ENCODE measurements around the gene NIM1K.
A peak's percentile ranks its signal among the peaks of the same experiment; 100 is the strongest.
"Not testable (repeated sequence)": the region's sequence is repeated elsewhere in the genome, so short reads cannot be mapped to it uniquely, and the experiment has no call there.

NIM1K gene

DNA sequence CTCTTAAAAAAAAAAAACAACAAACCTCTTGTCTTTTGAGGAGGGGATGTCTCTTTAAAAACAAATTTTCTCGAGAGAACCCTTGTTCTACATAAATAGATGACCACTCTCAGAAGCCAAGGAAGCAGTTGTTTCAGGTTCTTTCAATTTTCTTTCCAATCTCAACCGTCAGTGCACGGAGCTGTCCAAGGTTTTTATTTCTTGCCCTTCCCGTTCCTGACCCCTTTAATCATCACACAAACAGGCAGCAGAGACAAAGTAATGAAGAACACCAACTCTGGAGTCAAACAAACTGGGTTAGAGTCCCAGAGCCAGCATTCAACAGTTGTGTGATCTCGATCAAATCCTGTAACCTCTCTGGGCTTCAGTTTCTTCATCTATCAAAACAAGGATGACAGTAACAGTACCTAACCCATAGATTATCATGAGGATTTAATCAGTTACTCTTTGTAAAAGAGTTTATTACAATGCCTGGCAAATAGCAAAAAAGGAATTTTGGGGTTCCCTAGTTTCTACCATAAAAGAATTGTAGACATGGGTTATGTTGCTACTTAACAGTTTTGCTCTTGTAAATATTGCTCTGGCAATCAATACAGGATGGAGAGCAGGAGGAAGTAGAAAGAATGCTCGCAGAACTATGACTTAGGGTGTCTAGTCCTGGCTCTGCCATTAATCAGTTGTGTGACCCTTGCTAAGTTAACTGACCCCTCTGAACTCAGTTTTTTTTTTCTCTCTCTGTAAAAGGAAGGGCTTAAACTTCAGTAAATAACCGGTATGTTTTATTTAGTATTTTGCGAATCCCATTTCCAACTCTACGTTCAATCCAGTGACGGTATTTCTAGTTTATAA lies 1.0 kb upstream of the NIM1K start:
- DNase-seq = no peak

- DNase-seq = peak; percentile 10 to 32
These were observed 644 bp downstream of the NIM1K start for GRCh38 chr5:43192558-43193180.

DNA sequence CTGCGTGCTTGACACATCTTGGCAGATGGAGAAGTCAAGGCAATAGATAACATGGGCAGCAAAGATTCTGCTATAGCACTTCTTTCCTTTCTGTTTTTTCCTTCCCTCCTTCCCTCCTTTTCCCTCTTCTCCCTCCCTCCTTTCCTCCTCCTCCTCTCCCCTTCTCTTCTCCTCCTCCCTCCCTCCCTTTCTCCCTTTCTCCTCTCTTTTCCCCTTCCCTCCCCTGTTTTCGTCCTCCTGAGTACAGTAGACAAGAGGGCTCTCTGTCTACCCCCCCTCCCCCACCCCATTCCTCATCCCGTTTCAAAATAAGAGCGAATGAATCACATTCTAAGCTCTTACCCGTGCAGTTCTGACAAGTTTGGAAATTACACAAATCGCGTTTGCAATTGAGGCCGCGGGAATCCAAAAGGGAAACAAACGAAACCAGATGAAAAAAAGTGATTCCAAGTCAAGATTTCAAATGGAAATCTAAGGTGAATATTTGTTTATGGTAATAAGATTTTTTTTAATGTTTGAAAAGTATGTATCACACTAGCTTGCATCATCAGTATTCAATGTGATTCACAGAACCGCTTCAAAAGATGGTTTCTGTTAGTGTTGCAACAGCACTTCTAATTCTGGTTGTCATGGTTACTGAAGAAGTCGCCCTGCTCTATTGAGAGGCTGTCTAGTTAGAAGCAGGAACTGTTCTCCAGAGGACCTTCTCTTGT lies 1.3 kb downstream of the NIM1K start:
- peak; percentile 27 to 36 for DNase-seq

GRCh38 chr5:43193894-43194265 lies 1.9 kb downstream of the NIM1K start:
- no peak for DNase-seq

DNA sequence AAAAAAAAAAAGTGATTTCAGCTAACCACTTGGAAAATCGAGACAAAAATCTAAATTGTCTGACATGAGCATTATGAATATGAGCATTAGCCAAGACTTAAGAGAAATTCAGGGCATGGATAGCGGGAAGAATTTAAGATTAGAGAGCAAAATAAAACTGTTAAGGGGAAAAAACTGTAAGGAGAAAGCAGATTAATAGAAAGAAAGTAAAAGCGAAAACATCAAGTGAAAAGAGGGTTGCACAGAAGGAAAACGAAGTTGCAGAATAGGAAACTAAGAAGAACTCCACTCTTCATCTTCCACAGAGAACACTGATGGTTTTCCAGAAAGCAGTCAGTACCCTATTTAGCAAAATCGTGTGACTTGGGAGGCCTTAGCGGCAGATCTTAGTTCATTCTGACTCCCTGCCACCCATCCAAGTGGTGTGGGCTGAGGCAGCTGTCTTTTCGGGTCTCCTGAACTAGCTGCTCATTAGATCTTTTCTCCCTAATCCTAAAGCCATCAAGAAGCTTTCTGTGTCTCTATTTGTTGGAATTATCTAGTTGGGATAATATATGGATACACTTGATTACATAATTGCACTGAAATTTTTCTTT lies 3.7 kb downstream of the NIM1K start:
- no peak for DNase-seq

DNA sequence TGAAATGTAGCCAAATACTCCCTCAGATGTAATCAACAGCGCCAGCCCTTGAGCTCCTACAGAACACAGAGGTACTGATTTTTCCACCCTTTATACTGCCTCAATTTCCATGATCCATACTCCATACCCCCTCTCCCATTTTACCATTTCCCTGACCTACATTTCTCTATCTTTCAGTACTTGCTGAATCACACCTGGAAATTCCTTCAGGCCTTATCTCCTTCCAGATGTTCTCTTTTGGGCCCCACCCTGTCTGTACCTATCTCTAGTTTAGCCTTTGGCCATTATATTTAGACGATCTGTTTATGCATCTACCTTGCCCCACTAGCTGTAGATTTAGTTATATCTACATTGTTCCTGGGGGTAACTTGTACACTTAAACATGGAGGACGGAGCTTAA lies 5.5 kb downstream of the NIM1K start:
- no peak for DNase-seq

GRCh38 chr5:43201442-43201841 lies 9.4 kb downstream of the NIM1K start:
- not testable (repeated sequence) for DNase-seq

DNA sequence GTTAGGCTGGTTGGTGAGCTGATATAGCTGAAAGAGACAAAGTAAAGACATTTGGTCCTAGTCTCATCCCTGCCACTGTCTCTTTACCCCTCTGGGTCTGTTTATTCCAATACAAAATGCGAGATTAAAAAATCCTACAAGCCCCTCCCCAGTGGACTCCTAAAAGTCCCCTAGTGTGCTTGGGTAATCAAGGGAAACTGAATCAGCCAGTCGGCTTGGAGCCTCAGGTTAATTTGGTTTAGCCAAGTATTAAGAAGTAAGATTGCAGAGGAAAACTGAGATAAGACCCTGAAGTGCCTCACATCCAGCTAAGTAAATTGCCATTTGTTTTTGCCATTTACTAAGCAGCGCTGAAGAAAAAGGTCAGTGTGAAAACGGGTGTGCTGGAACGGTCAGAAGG lies 10.4 kb downstream of the NIM1K start:
- no peak for DNase-seq

GRCh38 chr5:43203373-43203772 lies 11.3 kb downstream of the NIM1K start:
- DNase-seq = no peak

DNA sequence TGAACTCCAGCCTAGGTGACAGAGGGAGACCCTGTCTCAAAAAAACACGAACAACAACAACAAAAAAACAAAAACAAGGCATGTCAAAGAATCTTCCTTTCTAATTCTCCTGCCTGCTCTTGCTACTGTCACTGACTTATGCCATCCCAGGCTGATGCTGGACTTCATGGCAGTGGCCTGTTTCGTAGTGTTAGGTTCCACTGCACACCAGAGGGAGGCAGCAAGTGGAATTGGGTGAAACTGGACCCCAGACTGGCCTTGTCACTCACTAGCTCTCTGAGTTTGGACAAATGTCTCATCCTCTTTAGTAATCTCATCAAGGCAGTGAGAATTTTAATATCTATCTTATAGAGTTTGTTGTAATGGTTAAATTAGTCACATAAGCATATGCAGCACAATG lies 12.9 kb downstream of the NIM1K start:
- no peak for DNase-seq

GRCh38 chr5:43207601-43208000 lies 15.6 kb downstream of the NIM1K start:
- no peak for DNase-seq

GRCh38 chr5:43208658-43209057 lies 16.6 kb downstream of the NIM1K start:
- no peak for DNase-seq

GRCh38 chr5:43209060-43209459 lies 17.0 kb downstream of the NIM1K start:
- no peak for DNase-seq

- no peak for DNase-seq
These were observed 17.8 kb downstream of the NIM1K start for GRCh38 chr5:43209833-43210232.

DNA sequence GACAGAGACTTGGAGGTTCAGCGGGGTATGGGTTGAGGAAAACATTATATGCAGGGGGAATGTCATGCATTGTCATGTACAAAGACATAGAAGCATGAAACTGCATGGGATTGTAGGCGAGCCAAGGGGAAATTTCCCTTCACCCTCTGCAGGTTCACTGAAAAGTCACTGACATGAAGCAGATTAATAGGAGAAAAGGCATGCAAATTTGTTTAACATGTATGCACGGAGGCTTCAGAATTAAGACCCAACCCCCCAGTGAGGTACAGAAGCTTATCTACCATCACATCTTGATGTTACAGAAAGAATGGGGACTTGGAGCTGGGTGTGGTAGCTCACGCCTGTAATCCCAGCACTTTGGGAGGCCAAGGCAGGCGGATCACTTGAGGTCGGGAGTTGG lies 18.5 kb downstream of the NIM1K start:
- no peak for DNase-seq

GRCh38 chr5:43213951-43214350 lies 21.9 kb downstream of the NIM1K start:
- no peak for DNase-seq

- no peak for DNase-seq
These were observed 23.1 kb downstream of the NIM1K start for GRCh38 chr5:43215073-43215631.

DNA sequence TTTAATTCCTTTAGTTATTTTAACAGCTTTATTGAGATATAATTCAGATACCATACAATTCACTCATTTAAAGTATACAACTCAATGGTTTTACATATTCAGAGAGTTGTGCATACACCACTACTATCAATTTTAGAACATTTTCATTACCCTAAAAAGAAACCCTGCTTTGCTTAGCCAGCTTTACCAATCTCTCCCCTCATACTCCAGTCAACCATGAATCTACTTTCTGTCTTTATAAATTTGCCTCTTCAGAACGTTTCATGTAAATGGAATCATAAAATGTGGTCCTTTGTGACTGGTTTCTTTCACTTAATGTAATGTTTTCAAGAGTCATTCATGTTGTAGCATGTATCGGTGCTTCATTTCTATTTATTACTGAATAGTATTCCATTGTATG lies 24.9 kb downstream of the NIM1K start:
- no peak for DNase-seq

DNA sequence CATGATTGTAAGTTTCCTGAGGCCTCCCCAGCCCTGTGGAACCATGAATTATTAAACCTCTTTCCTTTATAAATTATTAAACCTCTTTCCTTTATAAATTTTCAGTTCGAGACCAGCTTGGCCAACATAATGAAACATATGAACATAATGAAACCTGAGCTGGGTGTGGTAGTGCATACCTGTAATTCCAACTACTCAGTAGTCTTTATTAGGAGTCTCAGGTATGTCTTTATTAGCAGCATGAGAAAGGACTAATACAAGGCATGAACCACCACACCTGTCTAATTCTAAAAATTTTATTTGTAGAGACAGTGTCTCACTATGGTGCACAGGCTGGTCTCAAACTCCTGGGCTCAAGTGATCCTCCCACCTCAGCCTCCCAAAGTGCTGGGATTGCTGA lies 27.1 kb downstream of the NIM1K start:
- DNase-seq = no peak

DNA sequence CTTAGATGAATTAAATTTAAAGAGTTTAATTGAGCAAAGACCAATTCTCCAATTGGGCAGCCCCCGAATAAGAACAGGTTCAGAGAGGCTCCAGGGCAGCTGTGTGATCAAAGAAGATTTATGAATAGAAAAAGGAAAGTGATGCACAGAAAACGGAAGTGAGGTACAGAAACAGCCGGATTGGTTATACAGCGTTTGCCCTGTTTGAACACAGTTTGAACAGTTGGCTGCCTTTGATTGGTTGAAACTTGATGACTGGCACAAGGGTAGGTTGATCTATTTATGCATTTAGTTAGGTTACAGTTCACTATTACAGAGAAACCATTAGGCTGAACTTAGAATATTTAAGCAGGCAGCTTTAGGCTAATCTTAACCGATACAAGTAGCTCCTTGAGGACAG lies 29.5 kb downstream of the NIM1K start:
- no peak for DNase-seq

GRCh38 chr5:43225649-43226245 lies 33.7 kb downstream of the NIM1K start:
- no peak for DNase-seq

DNA sequence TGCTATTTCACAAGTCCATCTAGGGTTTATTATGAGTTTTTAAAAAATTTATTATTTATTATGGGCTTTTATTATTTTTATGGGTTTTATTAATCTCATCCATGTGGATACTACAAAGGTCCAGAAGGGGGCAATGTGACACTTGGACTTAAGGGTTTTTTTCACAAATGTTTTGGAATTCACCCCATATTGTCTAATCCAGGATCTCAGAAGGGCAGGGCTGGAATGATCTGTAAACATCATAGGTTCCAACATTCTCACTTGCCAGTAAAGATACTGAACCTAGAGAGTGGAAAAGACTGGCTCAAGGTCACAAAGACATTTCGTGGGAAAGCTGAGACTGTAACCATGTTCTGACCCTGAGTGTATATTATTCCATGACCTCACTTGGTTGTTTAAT lies 35.6 kb downstream of the NIM1K start:
- no peak for DNase-seq

- DNase-seq = no peak
These were observed 38.7 kb downstream of the NIM1K start for GRCh38 chr5:43230707-43231106.

Measured in stimulated activated CD4-positive, alpha-beta T cell treated with anti-CD3 and anti-CD28 coated beads, Interleukin-2, amount 100 ng/mL, for 48 hours (primary cell).